ENCODE results near the gene CD93. TPM values are rescaled to one million over a fixed set of nuclear protein-coding genes. Genes with fewer than 3 reads are reported as not detected.

Gene CD93
- total RNA-seq, 6 donors from 2014 or later = 25.1 to 160 (median 68.8) TPM

GRCh38 chr20:23131766-23132165 is 45.6 kb upstream of the CD93 start:
- ATAC-seq (ENCODE audit: low FRiP score in 2 of 2) = no peak
- H3K27me3 ChIP-seq = no peaks in the 10 kb centered on the region
- H3K9me3 ChIP-seq = no peaks in the 10 kb centered on the region
- 59 to 73% methylated on average over 11 of the region's 11 CpGs for WGBS, 2 donors
- TF ChIP-seq POLR2A (IDR thresholded peaks at IDR 0.05) (no peak), CTCF (IDR thresholded peaks at IDR 0.05) (no peak), POLR2AphosphoS5 (IDR thresholded peaks at IDR 0.05) (no peak), EP300 (IDR thresholded peaks at IDR 0.05) (no peak)
- H3K4me3 ChIP-seq = no peak overlapping the region
- no peak for DNase-seq
- no peaks in the 10 kb centered on the region for H3K36me3 ChIP-seq
- peak overlapping the region; percentile 75 to 82 (median 76) for H3K27ac ChIP-seq
- peaks cover 35 to 51% (median 44%) of the 10 kb centered on the region in 4 donors for H3K4me1 ChIP-seq

- Histone ChIP-seq H3K27me3 (no peaks in the 10 kb centered on the region), H3K36me3 (no peaks in the 10 kb centered on the region), H3K4me1 (peaks cover 34 to 52% (median 45%) of the 10 kb centered on the region in 4 donors), H3K27ac (peak overlapping the region in 2 of 4 donors; percentile 75 to 82), H3K4me3 (no peak overlapping the region), H3K9me3 (no peaks in the 10 kb centered on the region)
- ATAC-seq (ENCODE audit: low FRiP score in 2 of 2) (no peak), DNase-seq (no peak)
- 73 to 80% methylated on average over 4 of the region's 4 CpGs for WGBS, 2 donors
- TF ChIP-seq POLR2AphosphoS5 (IDR thresholded peaks at IDR 0.05) (no peak), EP300 (IDR thresholded peaks at IDR 0.05) (no peak), CTCF (IDR thresholded peaks at IDR 0.05) (no peak), POLR2A (IDR thresholded peaks at IDR 0.05) (peak in 1 of 4 donors; percentile 10)
Observed at GRCh38 chr20:23130622-23131140, 44.6 kb upstream of the CD93 start.

- H3K4me3 ChIP-seq = no peak overlapping the region
- H3K36me3 ChIP-seq = no peaks in the 10 kb centered on the region
- no peaks in the 10 kb centered on the region for H3K27me3 ChIP-seq
- ATAC-seq (ENCODE audit: low FRiP score in 2 of 2) (no peak), DNase-seq (no peak)
- no peak for TF ChIP-seq POLR2AphosphoS5 (IDR thresholded peaks at IDR 0.05)
- TF ChIP-seq EP300 (IDR thresholded peaks at IDR 0.05) = no peak
- TF ChIP-seq CTCF (IDR thresholded peaks at IDR 0.05) = no peak
- no peak for TF ChIP-seq POLR2A (IDR thresholded peaks at IDR 0.05)
- H3K27ac ChIP-seq = peak overlapping the region in 2 of 4 donors; percentile 75 to 82
- 74 to 90% methylated on average over 11 to 12 of the region's 12 CpGs for WGBS, 2 donors
- H3K4me1 ChIP-seq = peaks cover 33 to 58% (median 52%) of the 10 kb centered on the region in 4 donors
- H3K9me3 ChIP-seq = no peaks in the 10 kb centered on the region
Observed at GRCh38 chr20:23129891-23130621, 43.9 kb upstream of the CD93 start.

GRCh38 chr20:23129266-23129665 is 43.1 kb upstream of the CD93 start:
- Histone ChIP-seq H3K27me3 (no peaks in the 10 kb centered on the region), H3K36me3 (no peaks in the 10 kb centered on the region), H3K4me3 (no peak overlapping the region), H3K27ac (peak overlapping the region in 3 of 4 donors; percentile 18 to 82 (median 60)), H3K4me1 (peaks cover 34 to 64% (median 59%) of the 10 kb centered on the region in 4 donors), H3K9me3 (no peaks in the 10 kb centered on the region)
- 56 to 79% methylated on average over 2 of the region's 2 CpGs for WGBS, 2 donors
- no peak for TF ChIP-seq POLR2A (IDR thresholded peaks at IDR 0.05)
- TF ChIP-seq POLR2AphosphoS5 (IDR thresholded peaks at IDR 0.05) = no peak
- TF ChIP-seq EP300 (IDR thresholded peaks at IDR 0.05) = no peak
- TF ChIP-seq CTCF (IDR thresholded peaks at IDR 0.05) = no peak
- no peak for ATAC-seq (ENCODE audit: low FRiP score in 2 of 2)
- DNase-seq = no peak

Measured in upper lobe of left lung (tissue), 6 donors.